Measurements from ENCODE around the gene UBE2G1. TPM values are rescaled to one million over a fixed set of nuclear protein-coding genes. Genes with fewer than 3 reads are reported as not detected.

UBE2G1 gene
- total RNA-seq, 1 experiment from 2014 or later = 56.8 TPM

DNA sequence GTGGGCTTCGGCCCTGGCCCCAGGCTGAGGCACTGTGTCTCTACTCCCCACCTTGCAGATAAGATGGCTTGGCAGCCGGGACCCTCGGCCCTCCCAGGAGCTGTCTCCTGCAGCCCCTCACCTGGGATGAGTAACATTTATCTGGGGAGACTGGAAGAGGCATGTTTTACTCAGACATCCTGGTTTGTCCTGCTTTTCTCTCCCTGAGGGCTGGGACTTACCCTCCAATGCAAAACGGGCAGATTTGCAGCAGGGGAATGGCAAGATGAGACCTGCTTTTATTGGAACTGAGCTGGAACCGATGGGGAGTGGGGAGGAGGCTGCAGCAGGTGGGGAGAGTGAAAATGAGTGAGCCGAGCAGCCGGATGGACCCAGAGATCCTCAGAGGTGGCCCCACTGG is 27.3 kb upstream of the UBE2G1 start:
- intact Hi-C loops (cut with micrococcal nuclease; ENCODE audit: unreplicated experiment) = no loop called here
- BruUV-seq (replicated peaks) = no TSS peak

DNA sequence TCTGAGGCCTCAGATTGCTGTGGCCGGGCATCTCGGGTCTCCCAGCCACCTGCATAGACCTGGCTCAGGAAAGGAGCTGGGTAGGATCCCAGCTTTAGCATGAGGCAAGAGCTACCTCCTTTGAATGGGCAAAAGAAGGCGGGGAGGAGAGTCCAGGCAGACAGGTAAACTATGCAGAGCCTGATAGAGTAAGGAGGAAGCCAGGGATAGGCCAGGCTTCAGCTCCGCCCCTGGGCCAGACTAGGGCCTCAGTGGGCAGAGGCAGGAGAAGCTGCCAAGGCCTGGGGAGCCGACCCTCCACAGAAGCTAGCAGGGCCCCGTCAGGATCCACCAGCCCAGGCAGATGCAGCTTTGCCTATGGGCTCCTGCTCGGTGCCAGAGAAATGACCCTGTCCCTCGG is 22.6 kb upstream of the UBE2G1 start:
- ChIA-PET POLR2A (no interaction called here), CTCF (no interaction called here)
- H3K4me1 ChIP-seq = no peaks in the 10 kb centered on the region
- no peaks in the 10 kb centered on the region for H3K27me3 ChIP-seq (replicated peaks; ENCODE audit: control insufficient read depth, insufficient read depth, low read length)
- intact Hi-C loops (cut with micrococcal nuclease; ENCODE audit: unreplicated experiment) = no loop called here
- no peak overlapping the region for H3K4me3 Mint-ChIP-seq (ENCODE audit: unreplicated experiment)
- no peak overlapping the region for H3K4me3 ChIP-seq (ENCODE audit: low read depth, low read length)
- H3K36me3 Mint-ChIP-seq (ENCODE audit: insufficient read depth, unreplicated experiment) = no peaks in the 10 kb centered on the region
- H3K27ac Mint-ChIP-seq (ENCODE audit: unreplicated experiment) = no peak overlapping the region
- no TSS peak for BruUV-seq (replicated peaks)
- no peaks in the 10 kb centered on the region for H3K27me3 Mint-ChIP-seq (ENCODE audit: insufficient read depth, unreplicated experiment)
- peak in 1 of 2 experiments; percentile 8 for DNase-seq
- no peaks in the 10 kb centered on the region for H3K4me1 Mint-ChIP-seq (ENCODE audit: low read depth, unreplicated experiment)
- H3K36me3 ChIP-seq (ENCODE audit: control insufficient read depth, insufficient read depth, low read length) = no peaks in the 10 kb centered on the region
- no peaks in the 10 kb centered on the region for H3K9me3 ChIP-seq
- H3K9me3 Mint-ChIP-seq (ENCODE audit: unreplicated experiment) = no peaks in the 10 kb centered on the region
- TF ChIP-seq, protein P1, sequence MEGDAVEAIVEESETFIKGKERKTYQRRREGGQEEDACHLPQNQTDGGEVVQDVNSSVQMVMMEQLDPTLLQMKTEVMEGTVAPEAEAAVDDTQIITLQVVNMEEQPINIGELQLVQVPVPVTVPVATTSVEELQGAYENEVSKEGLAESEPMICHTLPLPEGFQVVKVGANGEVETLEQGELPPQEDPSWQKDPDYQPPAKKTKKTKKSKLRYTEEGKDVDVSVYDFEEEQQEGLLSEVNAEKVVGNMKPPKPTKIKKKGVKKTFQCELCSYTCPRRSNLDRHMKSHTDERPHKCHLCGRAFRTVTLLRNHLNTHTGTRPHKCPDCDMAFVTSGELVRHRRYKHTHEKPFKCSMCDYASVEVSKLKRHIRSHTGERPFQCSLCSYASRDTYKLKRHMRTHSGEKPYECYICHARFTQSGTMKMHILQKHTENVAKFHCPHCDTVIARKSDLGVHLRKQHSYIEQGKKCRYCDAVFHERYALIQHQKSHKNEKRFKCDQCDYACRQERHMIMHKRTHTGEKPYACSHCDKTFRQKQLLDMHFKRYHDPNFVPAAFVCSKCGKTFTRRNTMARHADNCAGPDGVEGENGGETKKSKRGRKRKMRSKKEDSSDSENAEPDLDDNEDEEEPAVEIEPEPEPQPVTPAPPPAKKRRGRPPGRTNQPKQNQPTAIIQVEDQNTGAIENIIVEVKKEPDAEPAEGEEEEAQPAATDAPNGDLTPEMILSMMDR (IDR thresholded peaks at IDR 0.05; ENCODE audit: insufficient read depth in 1 of 2, low read depth in 1 of 2, low read length in 1 of 2, severe bottlenecking in 1 of 2, unreplicated experiment in 1 of 2) = no peak

More for the DNA sequence above, 27.3 kb upstream of the UBE2G1 start:
- no peak for DNase-seq
- H3K27me3 Mint-ChIP-seq (ENCODE audit: insufficient read depth, unreplicated experiment) = no peaks in the 10 kb centered on the region
- POLR2A ChIA-PET = no interaction called here
- peaks cover 7% of the 10 kb centered on the region for H3K4me1 Mint-ChIP-seq (ENCODE audit: low read depth, unreplicated experiment)
- TF ChIP-seq, protein P1 (IDR thresholded peaks at IDR 0.05; ENCODE audit: insufficient read depth in 1 of 2, low read depth in 1 of 2, low read length in 1 of 2, severe bottlenecking in 1 of 2, unreplicated experiment in 1 of 2) = no peak
- peak overlapping the region; percentile 89 for H3K27ac Mint-ChIP-seq (ENCODE audit: unreplicated experiment)
- H3K4me3 Mint-ChIP-seq (ENCODE audit: unreplicated experiment) = peak overlapping the region; percentile 54
- no peak overlapping the region for H3K4me3 ChIP-seq (ENCODE audit: low read depth, low read length)
- H3K9me3 ChIP-seq = no peaks in the 10 kb centered on the region
- H3K9me3 Mint-ChIP-seq (ENCODE audit: unreplicated experiment) = no peaks in the 10 kb centered on the region
- H3K27me3 ChIP-seq (replicated peaks; ENCODE audit: control insufficient read depth, insufficient read depth, low read length) = no peaks in the 10 kb centered on the region
- H3K36me3 ChIP-seq (ENCODE audit: control insufficient read depth, insufficient read depth, low read length) = no peaks in the 10 kb centered on the region
- no peaks in the 10 kb centered on the region for H3K4me1 ChIP-seq
- CTCF ChIA-PET = no interaction called here
- H3K36me3 Mint-ChIP-seq (ENCODE audit: insufficient read depth, unreplicated experiment) = no peaks in the 10 kb centered on the region

DNA sequence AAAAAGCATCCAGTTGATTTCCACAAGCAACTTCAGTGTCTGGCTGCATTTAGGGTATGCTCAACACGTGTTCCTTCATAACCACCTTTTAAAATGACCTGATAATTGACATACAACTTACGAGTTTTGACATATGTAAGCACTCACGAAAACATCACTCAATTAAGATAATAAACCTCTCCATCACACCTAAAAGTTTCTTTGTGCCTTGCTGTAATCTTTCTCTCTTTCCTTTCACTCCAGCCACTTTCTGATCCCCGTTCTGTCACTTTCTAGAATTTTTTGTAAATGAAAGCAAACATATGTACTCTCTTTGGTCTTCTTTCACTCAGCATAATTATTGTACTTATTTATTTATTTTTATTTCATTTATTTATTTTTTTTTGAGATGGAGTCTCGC is 20.7 kb upstream of the UBE2G1 start:
- Mint-ChIP-seq H3K27ac (ENCODE audit: unreplicated experiment) (no peak overlapping the region), H3K9me3 (ENCODE audit: unreplicated experiment) (no peaks in the 10 kb centered on the region), H3K36me3 (ENCODE audit: insufficient read depth, unreplicated experiment) (no peaks in the 10 kb centered on the region), H3K4me1 (ENCODE audit: low read depth, unreplicated experiment) (no peaks in the 10 kb centered on the region), H3K4me3 (ENCODE audit: unreplicated experiment) (no peak overlapping the region), H3K27me3 (ENCODE audit: insufficient read depth, unreplicated experiment) (no peaks in the 10 kb centered on the region)
- TF ChIP-seq, protein P1 (IDR thresholded peaks at IDR 0.05; ENCODE audit: insufficient read depth in 1 of 2, low read depth in 1 of 2, low read length in 1 of 2, severe bottlenecking in 1 of 2, unreplicated experiment in 1 of 2) = no peak
- H3K4me1 ChIP-seq = no peaks in the 10 kb centered on the region
- intact Hi-C loops (cut with micrococcal nuclease; ENCODE audit: unreplicated experiment) = no loop called here
- no peaks in the 10 kb centered on the region for H3K27me3 ChIP-seq (replicated peaks; ENCODE audit: control insufficient read depth, insufficient read depth, low read length)
- BruUV-seq (replicated peaks) = no TSS peak
- H3K9me3 ChIP-seq = no peaks in the 10 kb centered on the region
- H3K36me3 ChIP-seq (ENCODE audit: control insufficient read depth, insufficient read depth, low read length) = no peaks in the 10 kb centered on the region
- CTCF ChIA-PET = no interaction called here
- POLR2A ChIA-PET = no interaction called here
- no peak for DNase-seq
- H3K4me3 ChIP-seq (ENCODE audit: low read depth, low read length) = no peak overlapping the region

Measured in Caco-2 (cell line).